NT2/D1 (cell line): ENCODE data around the gene CXCL12.

ENCODE experiments used
- DNase-seq: peaks from one replicate; pipeline ENCODE4 v3.0.0-alpha.2; 2011; ENCODE audit warnings: low read depth, low spot score
- H3K27me3 ChIP-seq: 2 replicates; pipeline ENCODE4 v1.6.0; 2011; ENCODE audit warnings: mild to moderate bottlenecking; ENCODE audit not compliant: insufficient read length, insufficient read depth
- H3K36me3 ChIP-seq: 2 replicates; pipeline ENCODE4 v1.6.1; 2011; ENCODE audit warnings: mild to moderate bottlenecking, low read length, mixed read lengths; ENCODE audit not compliant: insufficient read depth, insufficient read length
- H3K4me1 ChIP-seq: 2 replicates; pipeline ENCODE4 v1.5.1; 2011; ENCODE audit not compliant: insufficient read depth, insufficient read length
- H3K4me3 ChIP-seq: 2 replicates; pipeline ENCODE4 v1.5.1; 2011; ENCODE audit warnings: low read depth; ENCODE audit not compliant: insufficient read length
- H3K9ac ChIP-seq: 2 replicates; pipeline ENCODE4 v1.6.0; 2011; ENCODE audit warnings: low read depth; ENCODE audit not compliant: insufficient read length
- H3K9me3 ChIP-seq: 2 replicates; pipeline ENCODE4 v1.5.1; 2011; ENCODE audit warnings: mild to moderate bottlenecking, low read length; ENCODE audit not compliant: insufficient read depth
- SUZ12 ChIP-seq: IDR thresholded peaks from 2 replicates; pipeline ENCODE4 v1.6.1; 2011; ENCODE audit not compliant: insufficient read length, insufficient read depth; ENCODE audit errors: extremely low read depth
- YY1 ChIP-seq: IDR thresholded peaks from 2 replicates; pipeline ENCODE4 v1.6.1; 2011; ENCODE audit not compliant: insufficient read length, insufficient read depth
- ZNF274 ChIP-seq: IDR thresholded peaks from 2 replicates; pipeline ENCODE4 v1.6.1; 2011; ENCODE audit warnings: mild to moderate bottlenecking, low read depth, low read length

CXCL12 gene

GRCh38 chr10:44358080-44358771 lies 26.7 kb downstream of the CXCL12 start:
- Histone ChIP-seq H3K9ac (no peak overlapping the region), H3K36me3 (no peaks in the 10 kb centered on the region), H3K4me1 (peaks cover 8% of the 10 kb centered on the region), H3K27me3 (no peaks in the 10 kb centered on the region), H3K9me3 (no peaks in the 10 kb centered on the region), H3K4me3 (no peak overlapping the region)
- TF ChIP-seq YY1 (no peak), ZNF274 (no peak), SUZ12 (no peak)
- no peak for DNase-seq

GRCh38 chr10:44357023-44357540 lies 27.8 kb downstream of the CXCL12 start:
- H3K4me1 ChIP-seq: peaks cover 7% of the 10 kb centered on the region

GRCh38 chr10:44356139-44357022 lies 28.5 kb downstream of the CXCL12 start:
- Histone ChIP-seq H3K9ac (no peak overlapping the region), H3K36me3 (no peaks in the 10 kb centered on the region), H3K4me3 (no peak overlapping the region), H3K4me1 (peaks cover 7% of the 10 kb centered on the region), H3K9me3 (no peaks in the 10 kb centered on the region), H3K27me3 (no peaks in the 10 kb centered on the region)
- DNase-seq: no peak
- no peak for TF ChIP-seq YY1
- TF ChIP-seq ZNF274: no peak
- no peak for TF ChIP-seq SUZ12

More at GRCh38 chr10:44357023-44357540, 27.8 kb downstream of the CXCL12 start:
- H3K4me3 ChIP-seq: no peak overlapping the region
- TF ChIP-seq YY1 (no peak), ZNF274 (no peak), SUZ12 (no peak)
- no peak overlapping the region for H3K9ac ChIP-seq
- no peaks in the 10 kb centered on the region for H3K9me3 ChIP-seq
- DNase-seq: no peak
- H3K27me3 ChIP-seq: no peaks in the 10 kb centered on the region
- no peaks in the 10 kb centered on the region for H3K36me3 ChIP-seq

- Histone ChIP-seq H3K9me3 (no peaks in the 10 kb centered on the region), H3K4me3 (no peak overlapping the region), H3K9ac (no peak overlapping the region), H3K4me1 (peaks cover 7% of the 10 kb centered on the region), H3K27me3 (no peaks in the 10 kb centered on the region), H3K36me3 (no peaks in the 10 kb centered on the region)
- DNase-seq: no peak
- TF ChIP-seq ZNF274 (no peak), YY1 (no peak), SUZ12 (no peak)
Observed at GRCh38 chr10:44355630-44356029, 29.3 kb downstream of the CXCL12 start.

- H3K4me1 ChIP-seq: peaks cover 7% of the 10 kb centered on the region
- H3K4me3 ChIP-seq: no peak overlapping the region
- H3K27me3 ChIP-seq: no peaks in the 10 kb centered on the region
- no peaks in the 10 kb centered on the region for H3K36me3 ChIP-seq
- DNase-seq: no peak
- H3K9me3 ChIP-seq: no peaks in the 10 kb centered on the region
- TF ChIP-seq YY1: no peak
- no peak for TF ChIP-seq SUZ12
- no peak for TF ChIP-seq ZNF274
- H3K9ac ChIP-seq: no peak overlapping the region
Observed at GRCh38 chr10:44354771-44355170, 30.1 kb downstream of the CXCL12 start.

GRCh38 chr10:44353721-44354120 lies 31.2 kb downstream of the CXCL12 start:
- Histone ChIP-seq H3K9ac (no peak overlapping the region), H3K9me3 (no peaks in the 10 kb centered on the region), H3K36me3 (no peaks in the 10 kb centered on the region), H3K4me3 (no peak overlapping the region), H3K4me1 (peaks cover 7% of the 10 kb centered on the region), H3K27me3 (no peaks in the 10 kb centered on the region)
- no peak for DNase-seq
- TF ChIP-seq ZNF274 (no peak), SUZ12 (no peak), YY1 (no peak)

GRCh38 chr10:44353128-44353390 lies 31.8 kb downstream of the CXCL12 start:
- Histone ChIP-seq H3K4me1 (peaks cover 7% of the 10 kb centered on the region), H3K36me3 (no peaks in the 10 kb centered on the region), H3K4me3 (no peak overlapping the region), H3K9me3 (no peaks in the 10 kb centered on the region), H3K9ac (no peak overlapping the region), H3K27me3 (no peaks in the 10 kb centered on the region)
- TF ChIP-seq YY1: no peak
- TF ChIP-seq SUZ12: no peak
- TF ChIP-seq ZNF274: no peak
- no peak for DNase-seq
